Measurements from ENCODE around the gene GREM2.

GREM2 gene

DNA sequence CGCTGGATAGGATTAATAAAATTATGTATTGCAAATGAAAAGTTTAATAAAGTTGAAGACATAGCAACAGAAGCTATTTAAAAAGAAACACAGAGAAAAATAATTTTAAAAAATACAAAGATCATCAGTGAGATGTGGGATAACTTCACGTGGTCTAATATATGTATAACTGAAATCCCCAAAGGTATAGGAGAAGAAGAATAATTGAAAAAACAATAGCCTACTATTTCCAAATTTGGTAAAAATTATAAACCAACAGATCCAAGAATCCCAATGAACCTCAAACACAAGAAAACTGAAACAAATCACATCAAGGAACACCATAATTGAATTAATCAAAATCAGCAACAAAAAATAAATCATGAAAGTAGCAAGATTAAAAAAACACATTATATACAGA lies 44.9 kb downstream of the GREM2 start:
- FAIRE-seq (no peak), DNase-seq (ENCODE audit: insufficient read length, low spot score) (no peak)

DNA sequence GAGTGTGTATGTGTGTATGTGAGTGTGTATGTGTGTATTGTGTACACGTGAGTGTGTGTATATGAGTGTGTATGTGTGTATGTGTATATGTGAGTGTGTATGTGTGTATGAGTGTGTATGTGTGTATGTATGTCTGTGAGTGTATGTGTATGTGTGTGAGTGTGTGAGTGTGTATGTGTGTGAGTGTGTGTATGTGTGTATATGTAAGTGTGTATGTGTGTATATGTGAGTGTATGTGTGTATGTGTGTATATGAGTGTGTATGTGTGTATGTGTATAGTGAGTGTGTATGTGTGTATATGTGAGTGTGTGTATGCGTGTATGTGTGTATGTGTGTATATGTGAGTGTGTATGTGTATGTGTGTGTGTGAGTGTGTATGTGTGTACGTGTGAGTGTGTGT lies 49.2 kb downstream of the GREM2 start:
- no peak for FAIRE-seq

DNA sequence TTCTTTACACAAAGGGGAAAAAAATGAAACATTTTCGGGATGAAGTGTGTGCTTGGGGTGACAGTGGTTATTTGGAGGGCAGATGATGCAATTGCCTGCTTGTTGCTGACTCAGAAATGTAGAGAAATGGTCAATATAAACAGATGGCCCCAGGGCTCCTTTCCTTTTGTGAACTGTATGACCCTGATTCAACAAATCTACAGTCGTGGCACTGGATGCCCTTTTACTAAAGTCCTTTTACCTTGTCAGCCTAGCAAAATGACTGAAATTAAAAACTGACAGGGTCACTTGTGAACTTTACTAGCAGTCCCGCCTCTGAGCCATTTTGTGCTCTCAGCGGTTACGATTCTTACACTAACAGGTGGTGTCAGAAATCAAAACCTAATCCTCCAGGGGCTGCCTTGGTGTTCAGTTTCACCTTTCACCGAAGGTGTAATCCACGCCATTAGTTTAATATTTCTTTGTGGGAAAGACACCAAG lies 49.8 kb downstream of the GREM2 start:
- DNase-seq (ENCODE audit: insufficient read length, low spot score) (no peak), FAIRE-seq (no peak)

More for the DNA sequence above, 49.2 kb downstream of the GREM2 start:
- DNase-seq (ENCODE audit: insufficient read length, low spot score), result no peak

DNA sequence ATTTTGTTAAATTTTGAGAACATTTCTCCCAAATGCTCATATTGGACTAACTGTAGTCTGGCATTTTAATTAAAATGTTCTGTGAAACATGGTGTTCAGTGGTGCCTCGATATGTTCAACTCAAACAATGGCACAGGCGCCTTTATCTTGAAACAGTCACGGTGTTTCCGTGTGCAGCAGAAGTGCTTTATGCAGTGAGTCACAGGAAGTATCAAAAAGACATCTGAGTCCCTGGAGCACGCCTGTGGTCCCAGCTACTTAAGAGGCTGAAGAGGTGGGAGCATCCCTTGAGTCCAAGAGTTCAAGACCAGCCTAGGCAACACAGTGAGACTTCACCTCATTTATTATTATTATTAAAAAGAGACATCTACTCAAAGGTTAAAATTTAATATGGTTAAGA lies 52.2 kb downstream of the GREM2 start:
- DNase-seq (ENCODE audit: insufficient read length, low spot score) (no peak), FAIRE-seq (no peak)

DNA sequence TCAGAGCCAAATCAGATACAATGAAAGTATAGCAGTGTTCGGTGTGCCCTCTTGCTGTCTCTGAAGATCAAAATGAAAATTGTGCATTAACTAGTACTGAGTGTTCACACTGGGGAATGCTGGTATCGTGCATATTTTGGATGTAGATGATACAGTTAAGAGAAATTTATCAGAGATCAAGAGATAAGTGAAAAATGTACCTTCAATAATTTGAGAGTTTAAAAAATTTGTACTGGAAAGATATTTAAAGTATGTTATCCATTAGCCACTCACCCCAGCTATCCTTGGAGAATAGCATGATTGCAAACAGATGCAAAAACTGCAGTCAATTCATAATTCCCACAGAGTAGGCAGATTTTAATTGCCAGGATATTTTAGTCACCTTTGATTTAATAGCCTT lies 56.4 kb downstream of the GREM2 start:
- FAIRE-seq (no peak), DNase-seq (ENCODE audit: insufficient read length, low spot score) (no peak)

DNA sequence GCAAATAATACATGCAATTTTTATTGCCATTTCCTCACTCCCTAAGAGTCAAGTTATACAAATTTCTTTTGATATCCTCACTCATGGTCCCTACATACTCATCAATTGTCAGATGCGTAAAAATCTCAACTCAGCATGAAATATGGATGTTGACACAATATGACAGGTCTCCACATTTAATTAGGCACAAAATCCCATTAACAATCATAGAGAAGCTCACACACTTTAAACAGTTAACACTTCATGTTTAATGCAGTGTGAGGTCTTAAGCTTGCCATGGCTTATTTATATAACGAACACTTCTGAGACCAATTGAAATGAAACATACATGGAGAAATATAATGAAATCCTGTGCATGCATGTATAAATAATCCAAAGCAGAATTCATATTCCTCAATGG lies 58.6 kb downstream of the GREM2 start:
- DNase-seq (ENCODE audit: insufficient read length, low spot score), result no peak
- no peak for FAIRE-seq

DNA sequence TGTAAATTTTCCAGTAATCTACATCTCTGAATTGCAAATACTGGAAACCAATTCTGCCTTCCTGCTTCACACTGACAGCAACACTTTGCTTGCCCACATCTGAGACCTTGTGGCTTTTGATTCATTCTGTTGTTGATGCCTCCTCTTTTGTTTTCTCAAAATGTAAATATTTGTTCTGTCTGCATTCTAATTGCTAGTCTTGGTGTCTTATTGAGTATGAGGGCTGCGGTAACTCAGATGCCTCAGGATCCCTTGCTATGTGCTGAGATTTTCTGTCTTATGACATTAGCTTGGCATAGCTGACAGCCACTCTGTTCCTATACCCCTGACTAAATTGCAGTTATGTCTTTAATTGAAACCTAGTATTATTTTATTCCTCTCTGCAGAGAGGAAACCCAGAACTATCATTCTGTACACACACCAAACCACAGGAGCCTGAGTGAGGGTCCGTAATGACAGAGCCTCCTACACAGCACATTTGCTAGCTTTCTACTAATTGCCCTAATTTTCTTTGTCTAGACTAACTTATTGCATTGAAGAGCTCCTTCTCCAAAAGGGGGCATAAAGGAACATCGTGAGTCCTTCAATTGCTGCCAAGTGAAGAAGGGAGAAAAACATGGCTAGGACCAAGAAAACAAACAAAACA lies 72.1 kb downstream of the GREM2 start:
- DNase-seq (ENCODE audit: insufficient read length, low spot score), result no peak
- FAIRE-seq, result no peak

DNA sequence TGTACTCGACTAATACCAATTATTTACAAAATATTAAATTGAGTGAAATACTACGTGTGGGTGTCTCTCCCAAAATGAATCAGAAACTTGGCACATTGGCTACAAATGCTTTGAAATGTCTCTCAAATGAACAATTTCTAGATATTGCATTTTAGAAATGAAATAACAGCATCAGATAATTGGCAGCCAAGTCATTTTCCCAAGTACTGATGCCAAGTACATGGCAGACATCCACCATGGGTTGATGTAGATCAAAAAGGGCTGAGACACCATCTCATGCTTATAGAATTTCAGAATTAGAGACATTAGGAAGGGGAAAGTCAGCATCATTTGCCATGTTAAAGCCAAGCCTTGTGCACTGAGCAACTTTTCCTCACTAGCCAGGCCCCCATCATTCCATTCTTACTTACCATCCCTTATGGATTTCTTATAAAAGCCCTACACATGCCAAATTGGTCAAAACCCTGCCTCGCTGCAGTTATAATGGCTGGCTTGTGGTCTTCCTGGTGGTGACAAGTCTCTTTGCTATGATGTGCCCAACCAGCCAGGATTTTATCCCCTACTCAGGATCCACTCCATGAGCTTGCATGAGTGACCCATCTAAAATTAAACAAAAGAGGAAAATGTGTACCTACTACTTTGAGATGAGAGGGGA lies 73.1 kb downstream of the GREM2 start:
- no peak for FAIRE-seq
- no peak for DNase-seq (ENCODE audit: insufficient read length, low spot score)

DNA sequence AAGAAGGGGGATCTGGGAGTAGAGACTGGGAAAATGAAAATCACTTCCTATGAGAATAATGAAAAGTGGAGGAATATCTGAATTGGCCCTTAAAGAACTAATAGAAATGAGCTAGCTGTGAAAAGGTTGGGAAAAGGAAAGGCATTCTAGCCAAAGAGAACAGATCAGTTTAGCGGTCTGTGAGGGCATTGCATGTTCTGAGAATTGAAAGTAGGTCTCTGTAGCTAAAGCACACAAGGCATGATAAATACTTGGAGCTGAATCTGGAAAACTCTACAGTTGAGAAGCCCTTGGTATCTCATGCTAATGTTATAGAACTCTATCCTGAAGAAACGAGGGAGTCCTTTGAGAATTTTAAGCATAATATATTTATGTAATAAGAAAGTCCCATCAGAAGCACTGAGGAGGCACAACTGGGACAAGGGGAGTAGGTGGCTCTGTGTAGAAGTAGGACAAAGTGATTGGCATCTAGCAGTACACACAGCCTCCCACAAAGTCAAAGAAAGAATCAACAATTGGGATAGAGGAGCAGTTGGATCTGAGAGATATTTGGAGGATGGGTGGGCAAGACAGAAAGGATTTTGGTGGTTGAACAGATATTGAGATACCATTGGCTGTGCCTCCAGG lies 78.7 kb downstream of the GREM2 start:
- DNase-seq (ENCODE audit: insufficient read length, low spot score) (no peak), FAIRE-seq (no peak)

DNA sequence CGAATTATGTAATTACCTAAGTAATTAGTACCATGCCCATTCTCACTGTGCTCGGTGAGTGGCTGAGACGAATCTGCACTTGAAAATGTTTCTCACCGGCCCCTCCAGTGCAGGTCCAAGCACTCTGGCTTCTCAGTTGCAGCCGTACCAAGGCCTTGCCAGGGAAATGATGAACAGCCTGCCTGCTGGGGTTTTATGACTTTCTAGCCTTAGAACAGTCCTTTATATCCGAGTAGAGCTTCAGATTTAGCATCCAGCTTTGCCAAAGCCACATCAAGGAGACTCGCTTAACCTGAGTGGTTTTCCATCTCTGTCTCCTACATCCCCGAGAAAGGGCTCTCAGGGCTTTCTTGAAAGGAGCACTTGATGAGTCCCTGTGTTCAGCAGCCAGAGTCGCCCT lies 83.4 kb downstream of the GREM2 start:
- FAIRE-seq, result no peak
- no peak for DNase-seq (ENCODE audit: insufficient read length, low spot score)

DNA sequence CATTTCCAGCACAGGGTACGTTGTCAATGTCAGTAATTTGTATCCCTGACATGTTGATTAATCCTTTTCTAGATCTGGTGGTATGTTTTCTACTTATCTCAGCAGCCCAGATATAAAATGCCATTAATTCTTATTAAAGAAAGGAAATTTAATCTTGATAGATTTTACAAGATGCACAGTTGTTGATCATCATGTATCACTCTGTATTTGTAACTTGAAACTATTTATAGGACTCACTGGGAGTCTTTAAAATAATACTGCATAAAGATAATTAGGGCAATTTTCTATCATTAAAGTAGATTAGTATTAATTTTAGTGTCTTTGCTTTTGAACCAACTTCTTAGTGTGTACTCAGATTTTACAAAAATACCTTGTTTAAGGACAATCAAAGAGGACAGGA lies 84.9 kb downstream of the GREM2 start:
- DNase-seq (ENCODE audit: insufficient read length, low spot score) (no peak), FAIRE-seq (no peak)

DNA sequence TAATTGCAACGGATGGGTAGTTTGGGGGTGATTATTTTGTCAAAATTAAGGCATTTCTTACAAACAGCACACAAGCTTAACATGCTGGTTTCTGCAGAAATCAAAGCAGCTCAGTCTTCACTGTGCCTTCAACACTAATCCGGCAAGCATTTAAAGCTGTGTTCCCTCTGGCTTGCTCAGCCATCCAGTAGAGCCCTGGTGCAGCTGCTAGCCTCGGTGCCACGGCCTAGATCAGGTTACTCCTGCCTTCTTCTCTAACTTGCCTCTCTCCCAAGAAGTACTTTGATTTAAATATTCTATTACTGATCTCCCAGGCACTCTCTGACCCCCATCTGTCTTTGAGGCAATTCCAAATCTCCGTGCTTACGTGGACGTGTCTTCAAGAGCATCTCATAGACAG lies 85.6 kb downstream of the GREM2 start:
- FAIRE-seq, result no peak
- DNase-seq (ENCODE audit: insufficient read length, low spot score), result no peak

DNA sequence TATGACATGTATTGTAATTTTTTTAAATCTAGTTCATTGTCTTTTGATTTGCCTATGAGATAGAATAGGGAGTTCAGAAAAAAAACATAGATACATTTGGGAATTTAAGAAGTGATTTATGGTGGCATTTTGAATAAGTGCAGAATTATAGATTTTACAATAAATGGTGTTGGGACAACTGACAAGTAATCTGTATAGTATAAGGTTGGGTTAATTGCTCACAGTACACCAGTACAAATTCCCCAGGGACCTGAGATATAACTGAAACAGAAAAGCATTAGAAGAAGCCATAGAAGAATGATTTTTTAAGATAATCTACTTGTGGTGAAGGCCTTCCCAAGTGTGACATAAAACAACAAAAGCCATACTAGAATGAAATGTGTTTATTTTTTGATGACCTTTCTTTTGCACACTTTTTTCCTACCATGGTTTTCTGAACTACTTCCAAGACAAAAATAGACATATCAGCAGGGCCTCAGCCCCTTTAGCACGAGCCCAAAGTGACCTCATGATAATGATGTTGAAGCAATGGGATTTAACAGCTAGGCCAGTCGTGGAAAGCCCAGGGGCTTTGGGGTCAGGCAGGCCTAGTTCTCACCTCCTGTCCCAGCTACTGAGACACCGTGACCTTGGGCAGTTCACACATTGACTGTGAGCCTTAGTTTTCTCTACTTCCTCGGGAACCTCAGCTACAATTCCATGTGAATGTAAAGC lies 87.4 kb downstream of the GREM2 start:
- no peak for FAIRE-seq
- DNase-seq (ENCODE audit: insufficient read length, low spot score), result no peak

DNA sequence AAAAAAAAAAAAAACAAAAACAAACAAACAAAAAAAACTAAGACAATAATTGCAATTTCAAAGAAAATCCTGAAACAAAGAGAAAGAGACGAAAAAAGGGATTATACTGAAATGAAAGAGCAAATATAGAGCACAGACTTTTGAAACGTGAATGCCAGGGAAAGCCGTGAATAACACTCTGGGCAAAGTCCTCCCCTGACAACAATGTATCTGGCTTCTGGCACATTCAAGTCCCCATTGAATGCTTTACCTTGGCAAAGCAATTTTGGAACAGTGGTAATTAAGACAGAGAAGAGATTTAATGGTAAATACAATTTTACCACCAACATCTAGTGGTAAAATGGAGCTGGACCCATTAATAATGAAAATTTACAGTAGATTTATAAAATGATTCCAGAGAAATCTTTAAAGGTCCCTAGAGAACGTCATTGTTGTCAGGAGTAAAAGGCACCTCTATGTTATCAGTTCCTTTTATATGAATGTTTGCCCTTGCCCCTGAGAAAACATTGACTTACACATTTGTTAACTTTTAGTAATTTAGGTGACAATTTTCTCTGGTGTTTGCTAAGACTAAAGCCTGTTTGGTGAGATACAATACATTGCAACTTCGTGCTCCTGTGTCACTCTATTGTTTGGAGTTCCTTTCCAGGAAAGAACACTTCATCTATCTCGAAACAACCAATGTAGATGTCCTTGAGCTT lies 89.7 kb downstream of the GREM2 start:
- DNase-seq (ENCODE audit: insufficient read length, low spot score) (no peak), FAIRE-seq (no peak)

DNA sequence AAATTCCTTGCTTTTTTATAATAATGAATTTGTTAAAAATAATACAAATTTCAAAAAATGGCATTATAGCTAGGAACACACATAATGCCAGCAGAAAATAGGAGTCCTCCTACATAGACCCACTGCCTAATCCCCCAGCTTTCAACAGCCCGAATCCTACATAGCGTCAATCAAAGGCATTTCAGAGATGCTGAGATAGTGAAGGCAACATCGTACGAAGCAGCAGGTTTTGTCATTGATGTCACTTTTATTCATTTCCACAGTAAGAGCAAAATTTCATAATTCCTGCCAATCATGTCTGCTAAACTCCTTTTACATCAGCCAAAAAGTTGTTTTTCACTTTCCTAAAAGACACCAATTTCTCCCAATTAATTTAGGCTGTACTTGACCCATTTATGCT lies 94.1 kb downstream of the GREM2 start:
- FAIRE-seq, result no peak
- no peak for DNase-seq (ENCODE audit: insufficient read length, low spot score)

DNA sequence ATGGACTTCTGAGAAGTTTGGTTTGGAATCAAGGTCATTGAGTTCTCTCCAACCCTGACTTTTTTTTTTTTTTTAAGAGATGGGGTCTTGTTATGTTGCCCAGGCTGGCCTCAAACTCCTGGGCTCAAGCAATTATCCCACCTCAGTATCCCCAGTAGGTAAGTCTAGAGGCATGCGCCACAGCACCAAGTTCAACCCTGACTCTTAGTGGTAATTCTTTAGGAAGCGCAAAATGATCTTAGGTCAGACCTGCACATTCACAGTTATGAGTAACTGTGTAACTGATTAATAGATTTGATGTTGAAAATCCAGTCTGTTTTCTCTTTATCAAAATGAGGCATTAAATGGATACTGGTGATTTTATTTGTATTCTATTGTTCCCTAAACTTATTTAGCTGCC lies 95.9 kb downstream of the GREM2 start:
- no peak for FAIRE-seq
- DNase-seq (ENCODE audit: insufficient read length, low spot score), result no peak

DNA sequence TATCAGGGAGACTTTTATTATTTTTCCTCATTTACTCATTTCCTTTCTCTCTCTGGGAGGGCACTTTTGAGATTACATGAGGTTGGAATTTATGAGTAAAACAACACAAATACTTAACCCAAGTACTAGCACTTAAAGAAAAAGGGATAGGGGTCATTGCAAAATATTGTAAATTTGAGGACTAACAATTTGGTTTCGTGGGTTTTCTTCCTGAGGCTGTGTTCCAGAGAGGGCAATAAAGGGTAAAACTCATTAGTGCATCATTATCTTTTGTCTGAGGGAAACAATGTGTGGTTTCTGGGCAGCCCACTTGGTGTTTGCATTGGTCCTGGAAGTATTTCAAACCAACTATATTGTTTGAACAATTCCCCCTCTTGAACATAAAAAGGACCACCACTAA lies 96.5 kb downstream of the GREM2 start:
- FAIRE-seq, result no peak
- DNase-seq (ENCODE audit: insufficient read length, low spot score), result no peak

DNA sequence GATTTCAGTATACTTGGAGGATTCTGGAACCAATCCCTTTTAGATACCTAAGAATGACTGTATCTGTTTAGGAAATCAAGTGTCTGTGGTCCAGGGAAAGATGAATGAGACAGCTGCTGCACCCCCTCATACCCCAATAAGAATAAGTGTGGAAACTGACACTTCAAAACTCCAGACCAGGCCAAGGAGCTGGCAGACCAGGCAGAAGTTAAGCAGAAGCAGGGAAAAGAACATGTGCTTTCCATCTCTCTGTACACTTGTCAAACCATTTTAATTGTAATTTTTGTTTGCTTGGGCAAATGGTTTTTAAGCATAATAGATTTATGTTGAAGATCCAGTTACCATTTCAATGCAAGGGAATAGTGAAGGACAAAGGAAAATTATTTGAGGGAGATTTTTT lies 100.2 kb downstream of the GREM2 start:
- DNase-seq (ENCODE audit: insufficient read length, low spot score), result no peak
- FAIRE-seq, result no peak

DNA sequence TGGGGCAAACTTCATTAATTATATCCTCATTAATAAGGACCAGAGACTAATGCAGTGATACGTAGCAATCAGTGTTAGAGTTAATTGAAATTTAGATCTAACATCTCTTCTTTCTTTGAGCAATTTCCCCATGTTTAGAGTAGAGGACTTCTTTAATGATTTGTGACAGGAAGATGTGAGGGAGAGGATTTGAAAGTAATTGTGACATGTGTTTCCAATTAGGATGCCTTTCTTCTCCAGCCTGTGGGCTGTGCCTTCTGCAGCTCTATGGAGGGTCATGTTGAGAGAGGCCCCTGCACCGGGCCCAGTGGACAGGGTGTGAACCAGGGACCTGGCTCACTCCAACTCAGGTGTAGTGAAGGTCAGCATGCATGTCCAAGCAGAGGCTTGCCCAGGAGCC lies 103.0 kb downstream of the GREM2 start:
- DNase-seq (ENCODE audit: insufficient read length, low spot score), result no peak
- FAIRE-seq, result no peak

DNA sequence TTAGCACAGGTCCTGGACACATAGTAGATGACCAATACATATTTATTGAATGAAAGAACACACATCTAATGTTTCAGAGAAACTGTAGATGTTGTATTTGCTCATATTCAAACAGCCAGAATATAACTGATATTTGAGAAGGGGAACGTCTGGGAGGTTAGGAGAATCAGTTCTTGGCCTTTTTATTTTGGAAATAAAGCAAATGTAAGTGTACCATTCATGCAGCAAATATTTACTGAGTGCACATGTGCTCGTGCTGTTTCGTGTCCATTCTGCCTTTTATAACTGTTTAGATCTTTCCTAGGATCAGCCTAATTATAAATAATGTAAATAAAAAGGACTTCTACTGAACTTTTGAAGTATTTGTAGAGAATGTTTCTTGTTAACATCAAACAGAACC lies 103.8 kb downstream of the GREM2 start:
- DNase-seq (ENCODE audit: insufficient read length, low spot score), result no peak
- FAIRE-seq, result no peak

DNA sequence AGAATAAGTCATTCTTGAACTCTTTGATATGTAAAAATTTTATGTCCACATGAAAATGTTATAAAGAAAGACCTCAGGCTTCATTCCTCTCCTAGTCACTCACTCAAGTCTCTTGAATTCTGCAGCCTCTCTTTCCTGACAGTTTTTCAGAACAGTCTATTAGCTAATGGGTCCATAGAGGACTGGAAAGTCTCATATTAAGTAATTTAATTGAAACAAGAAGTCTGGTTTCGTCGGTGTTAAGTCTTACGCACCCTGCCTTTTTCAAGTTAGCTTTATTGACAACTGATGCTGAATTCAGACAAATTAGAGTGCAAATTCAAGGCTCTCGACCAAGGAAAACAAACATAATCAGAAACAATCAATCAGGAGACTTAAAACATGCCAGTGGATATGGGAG lies 105.8 kb downstream of the GREM2 start:
- DNase-seq (ENCODE audit: insufficient read length, low spot score) (no peak), FAIRE-seq (no peak)
